Trophoblast cell (in vitro differentiated cells and primary cell): ENCODE results near the gene ATP4A.

Experiments used
- DNase-seq, 2 donors: peaks; one replicate each; pipeline ENCODE4 v3.0.0-alpha.2; 2016
- H2AFZ ChIP-seq: 2 replicates; pipeline ENCODE4 v1.6.1; 2013; ENCODE audit warnings: low read length, moderate library complexity, mild to moderate bottlenecking; ENCODE audit not compliant: insufficient read depth, poor library complexity
- H2AK5ac ChIP-seq: 2 replicates; pipeline ENCODE4 v1.6.1; 2013; ENCODE audit warnings: mild to moderate bottlenecking, low read length
- H2BK120ac ChIP-seq: 2 replicates; pipeline ENCODE4 v1.6.1; 2013; ENCODE audit warnings: low read length, mild to moderate bottlenecking, moderate library complexity; ENCODE audit not compliant: insufficient read depth, poor library complexity
- H2BK12ac ChIP-seq: 2 replicates; pipeline ENCODE4 v1.6.1; 2013; ENCODE audit warnings: mild to moderate bottlenecking, low read length, moderate library complexity
- H2BK5ac ChIP-seq: 2 replicates; pipeline ENCODE4 v1.6.1; 2013; ENCODE audit warnings: low read length, low read depth, moderate library complexity, mild to moderate bottlenecking; ENCODE audit not compliant: poor library complexity
- H3K14ac ChIP-seq: 2 replicates; pipeline ENCODE4 v1.6.1; 2013; ENCODE audit warnings: mild to moderate bottlenecking, low read length
- H3K18ac ChIP-seq: 2 replicates; pipeline ENCODE4 v1.6.1; 2013; ENCODE audit warnings: mild to moderate bottlenecking, low read length
- H3K23ac ChIP-seq: 2 replicates; pipeline ENCODE4 v1.6.1; 2013; ENCODE audit warnings: low read length
- H3K27ac ChIP-seq: 2 replicates; pipeline ENCODE4 v1.5.1; 2013; ENCODE audit warnings: low read depth, mild to moderate bottlenecking, inconsistent platforms, low read length, moderate library complexity
- H3K27me3 ChIP-seq: 2 replicates; pipeline ENCODE4 v1.6.1; 2013; ENCODE audit warnings: inconsistent platforms, mild to moderate bottlenecking, low read length, moderate library complexity; ENCODE audit not compliant: insufficient read depth
- H3K36me3 ChIP-seq, 2 experiments: 1 replicate in 1 of 2; 2 replicates in 1 of 2; pipeline ENCODE4 v1.6.1; 2013; ENCODE audit warnings: low read length in 2 of 2, mild to moderate bottlenecking in 2 of 2, moderate library complexity in 1 of 2; ENCODE audit not compliant: insufficient read depth in 2 of 2, control insufficient read depth in 1 of 2
- H3K4ac ChIP-seq: 2 replicates; pipeline ENCODE4 v1.6.1; 2013; ENCODE audit warnings: low read depth, mild to moderate bottlenecking, low read length, moderate library complexity
- H3K4me1 ChIP-seq, 2 experiments: 1 replicate in 1 of 2; 2 replicates in 1 of 2; pipeline ENCODE4 v1.6.1; 2013; ENCODE audit warnings: low read length in 2 of 2, mild to moderate bottlenecking in 2 of 2, moderate library complexity in 1 of 2; ENCODE audit not compliant: insufficient read depth in 2 of 2, control insufficient read depth in 1 of 2
- H3K4me2 ChIP-seq: 2 replicates; pipeline ENCODE4 v1.6.1; 2013; ENCODE audit warnings: inconsistent platforms, mild to moderate bottlenecking, low read length, moderate library complexity
- H3K4me3 ChIP-seq: 2 replicates; pipeline ENCODE4 v1.5.1; 2013; ENCODE audit warnings: mild to moderate bottlenecking, low read depth, low read length, inconsistent platforms
- H3K79me1 ChIP-seq: one replicate; pipeline ENCODE4 v1.6.1; 2013; ENCODE audit warnings: low read length
- H3K79me2 ChIP-seq: 2 replicates; pipeline ENCODE4 v1.6.1; 2013; ENCODE audit warnings: low read length, mild to moderate bottlenecking; ENCODE audit not compliant: control insufficient read depth, insufficient read depth, poor library complexity
- H3K9ac ChIP-seq: 2 replicates; pipeline ENCODE4 v1.6.1; 2013; ENCODE audit warnings: mild to moderate bottlenecking, low read length
- H3K9me3 ChIP-seq: 2 replicates; pipeline ENCODE4 v1.6.1; 2013; ENCODE audit warnings: low read depth, mild to moderate bottlenecking, control low read depth, inconsistent platforms, low read length; ENCODE audit not compliant: insufficient read depth
- H4K12ac ChIP-seq: 2 replicates; pipeline ENCODE4 v1.6.1; 2013; ENCODE audit warnings: low read depth, mild to moderate bottlenecking, low read length, moderate library complexity
- H4K8ac ChIP-seq: 2 replicates; pipeline ENCODE4 v1.6.1; 2013; ENCODE audit warnings: low read depth, mild to moderate bottlenecking, low read length, moderate library complexity
- H4K91ac ChIP-seq: one replicate; pipeline ENCODE4 v1.6.1; 2013; ENCODE audit warnings: low read depth, mild to moderate bottlenecking, low read length, moderate library complexity
- WGBS: extraction: QIAGEN DNeasy Blood & Tissue Kit; methylation state at CpG from one replicate; pipeline ENCODE4 v1.1.7; 2013; ENCODE audit warnings: missing lambda C conversion rate; ENCODE audit not compliant: insufficient read length, insufficient coverage; ENCODE audit errors: extremely low coverage; 5-methylcytosine and 5-hydroxymethylcytosine counted together

The ATP4A gene

GRCh38 chr19:35514282-35514809, 49.1 kb downstream of the ATP4A start:
- H3K14ac ChIP-seq = no peak overlapping the region
- H3K79me1 ChIP-seq = peaks cover 7% of the 10 kb centered on the region
- no peak overlapping the region for H3K23ac ChIP-seq
- no peak overlapping the region for H3K27ac ChIP-seq
- H3K9ac ChIP-seq = no peak overlapping the region
- H3K4me2 ChIP-seq = no peak overlapping the region
- no peak overlapping the region for H2BK120ac ChIP-seq
- H4K12ac ChIP-seq = no peak overlapping the region
- no peaks in the 10 kb centered on the region for H3K36me3 ChIP-seq
- H2AK5ac ChIP-seq = no peak overlapping the region
- H4K91ac ChIP-seq = no peak overlapping the region
- no peak overlapping the region for H4K8ac ChIP-seq
- peaks cover 3% of the 10 kb centered on the region in 2 experiments for H3K4me1 ChIP-seq
- no peaks in the 10 kb centered on the region for H3K27me3 ChIP-seq
- DNase-seq = no peak
- no peak overlapping the region for H3K4me3 ChIP-seq
- WGBS = no CpG with 5 or more reads among the region's 20 CpGs
- H3K18ac ChIP-seq = no peak overlapping the region
- H3K9me3 ChIP-seq = peaks cover 2% of the 10 kb centered on the region
- no peak overlapping the region for H2BK12ac ChIP-seq
- H3K4ac ChIP-seq = no peak overlapping the region
- H3K79me2 ChIP-seq = peaks cover 4% of the 10 kb centered on the region
- H2BK5ac ChIP-seq = no peak overlapping the region
- H2AFZ ChIP-seq = no peak overlapping the region

- Histone ChIP-seq H3K36me3 (no peaks in the 10 kb centered on the region), H4K12ac (no peak within 1 kb of the TSS)
Measured at GRCh38 chr19:35513628-35514281, 49.7 kb downstream of the ATP4A start, which contains the start of gene DMKN. Gene DMKN (minus strand): TSS chr19:35513649. CDS start chr19:35513475, 174 bp downstream.

GRCh38 chr19:35512831-35513627, 50.4 kb downstream of the ATP4A start:
- Histone ChIP-seq H3K27me3 (no peaks in the 10 kb centered on the region), H4K12ac (no peak overlapping the region), H2BK5ac (no peak overlapping the region), H3K27ac (no peak overlapping the region), H3K9me3 (peaks cover 2% of the 10 kb centered on the region), H3K4me3 (no peak overlapping the region), H3K79me2 (peaks cover 4% of the 10 kb centered on the region), H3K36me3 (peaks cover 0 to under 1% of the 10 kb centered on the region in 2 experiments), H3K9ac (no peak overlapping the region), H3K4ac (no peak overlapping the region), H2AFZ (no peak overlapping the region), H2BK12ac (no peak overlapping the region), H4K8ac (no peak overlapping the region), H3K23ac (no peak overlapping the region), H3K4me1 (peaks cover 3 to 5% of the 10 kb centered on the region in 2 experiments), H3K18ac (no peak overlapping the region), H3K4me2 (no peak overlapping the region), H2AK5ac (no peak overlapping the region), H4K91ac (no peak overlapping the region), H3K14ac (no peak overlapping the region), H2BK120ac (no peak overlapping the region), H3K79me1 (peaks cover 7% of the 10 kb centered on the region)
- no CpG with 5 or more reads among the region's 15 CpGs for WGBS
- no peak for DNase-seq

More at GRCh38 chr19:35513628-35514281, 49.7 kb downstream of the ATP4A start, which contains the start of gene DMKN:
- no peak within 1 kb of the TSS for H2BK12ac ChIP-seq
- no peaks in the 10 kb centered on the region for H3K27me3 ChIP-seq
- no peak within 1 kb of the TSS for H3K18ac ChIP-seq
- no peak within 1 kb of the TSS for H3K23ac ChIP-seq
- H2BK5ac ChIP-seq = no peak within 1 kb of the TSS
- no CpG with 5 or more reads among the region's 15 CpGs for WGBS
- no peak within 1 kb of the TSS for H3K4me3 ChIP-seq
- peaks cover 2% of the 10 kb centered on the region for H3K9me3 ChIP-seq
- H4K8ac ChIP-seq = no peak within 1 kb of the TSS
- H3K79me2 ChIP-seq = peaks cover 4% of the 10 kb centered on the region
- H3K4me1 ChIP-seq = peaks cover 3 to 5% of the 10 kb centered on the region in 2 experiments
- H2AK5ac ChIP-seq = no peak within 1 kb of the TSS
- no peak for DNase-seq
- H3K4me2 ChIP-seq = no peak within 1 kb of the TSS
- H2BK120ac ChIP-seq = no peak within 1 kb of the TSS
- H3K27ac ChIP-seq = no peak within 1 kb of the TSS
- no peak within 1 kb of the TSS for H4K91ac ChIP-seq
- no peak within 1 kb of the TSS for H3K14ac ChIP-seq
- no peak within 1 kb of the TSS for H3K9ac ChIP-seq
- H2AFZ ChIP-seq = no peak within 1 kb of the TSS
- H3K4ac ChIP-seq = no peak within 1 kb of the TSS
- peaks cover 7% of the 10 kb centered on the region for H3K79me1 ChIP-seq

- Histone ChIP-seq H4K91ac (no peak overlapping the region), H2BK120ac (no peak overlapping the region), H3K79me1 (peaks cover 7% of the 10 kb centered on the region), H2BK5ac (no peak overlapping the region), H3K27ac (no peak overlapping the region), H2BK12ac (no peak overlapping the region), H3K4me1 (peaks cover 3 to 5% of the 10 kb centered on the region in 2 experiments), H3K4ac (no peak overlapping the region), H3K4me2 (no peak overlapping the region), H4K8ac (no peak overlapping the region), H2AK5ac (no peak overlapping the region), H3K27me3 (no peaks in the 10 kb centered on the region), H3K9ac (no peak overlapping the region), H3K36me3 (peaks cover under 1 to 3% of the 10 kb centered on the region in 2 experiments), H3K4me3 (no peak overlapping the region), H3K14ac (no peak overlapping the region), H3K23ac (no peak overlapping the region), H3K79me2 (peaks cover 4% of the 10 kb centered on the region), H2AFZ (no peak overlapping the region), H3K9me3 (peaks cover 2% of the 10 kb centered on the region), H3K18ac (no peak overlapping the region), H4K12ac (no peak overlapping the region)
- no peak for DNase-seq
- WGBS = no CpG with 5 or more reads among the region's 7 CpGs
Measured at GRCh38 chr19:35511337-35511736, 52.1 kb downstream of the ATP4A start.
